ENCODE results near the gene C2CD2. TPM values are rescaled to one million over a fixed set of nuclear protein-coding genes. Genes with fewer than 3 reads are reported as not detected.

The C2CD2 gene
- total and polyA plus RNA-seq, 10 of the 15 experiments (the other 5 are each of a cell fraction or from before 2014, with no cell fraction given): 2.2 to 30.9 (median 9.9) TPM

DNA sequence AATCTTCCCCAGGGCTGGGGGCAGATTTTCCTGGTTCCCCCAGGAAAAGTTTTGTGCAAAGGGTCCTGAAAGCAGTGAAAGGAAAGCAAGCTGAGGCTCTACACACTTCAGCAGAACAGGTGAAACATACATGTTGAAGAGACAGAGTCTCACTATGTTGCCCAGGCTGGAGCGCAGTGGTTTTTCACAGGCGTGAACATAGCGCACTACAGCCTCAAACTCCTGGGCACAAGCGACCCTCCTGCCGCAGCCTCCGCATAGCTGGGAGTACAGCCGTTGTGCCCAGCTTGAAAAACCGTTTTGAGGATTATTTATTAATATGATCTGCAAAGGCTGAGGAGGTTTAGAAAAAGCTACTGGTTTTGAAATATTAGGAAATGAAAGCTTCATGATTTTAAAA is 86.5 kb downstream of the C2CD2 start:
- Histone ChIP-seq H3K79me2 (ENCODE audit: control insufficient read depth, insufficient read depth, low read length) (peaks cover 35% of the 10 kb centered on the region), H3K27ac (ENCODE audit: control insufficient read depth, insufficient read depth) (peak overlapping the region; percentile 64), H3K4me2 (ENCODE audit: control insufficient read depth, insufficient read depth) (no peak overlapping the region; the same call in 1 of the 2 replicates), H4K20me1 (ENCODE audit: control insufficient read depth, insufficient read depth) (no peaks in the 10 kb centered on the region), H3K9me3 (replicated peaks; ENCODE audit: control insufficient read depth, insufficient read depth, low read length) (no peaks in the 10 kb centered on the region), H2AFZ (ENCODE audit: control insufficient read depth, low read depth, low read length) (no peak overlapping the region), H3K9ac (ENCODE audit: control insufficient read depth, insufficient read depth, low read length) (peak overlapping the region; percentile 11; the same call in 1 of the 2 replicates), H3K4me1 (ENCODE audit: control insufficient read depth, insufficient read depth, low read length) (peaks cover 57% of the 10 kb centered on the region), H3K4me3 (no peak overlapping the region), H3K36me3 (ENCODE audit: control insufficient read depth in 2 of 2, insufficient read depth in 2 of 2, low read length in 1 of 2) (no peaks in the 10 kb centered on the region; a peak in 1 of 4 replicates), H3K27me3 (replicated peaks in 1 of 2; ENCODE audit: control insufficient read depth in 2 of 2, insufficient read depth in 2 of 2, low read length in 1 of 2) (no peaks in the 10 kb centered on the region)
- intact Hi-C loops (cut with micrococcal nuclease; ENCODE audit: unreplicated experiment): loop anchor here (10.0 kb wide), 1 partner anchor 503 kb away; the partner anchor contains the start of gene MX2
- WGBS (ENCODE audit: insufficient coverage, insufficient replicate concordance, low lambda C conversion rate, missing lambda C conversion rate): 87% methylated on average over 8 of the region's 8 CpGs
- CTCF ChIA-PET: interaction anchor here (0.7 to 3.2 kb wide), 4 partner anchors 10 to 255 kb away, joined by 3 to 15 read pairs (median 4); no protein-coding TSS in a partner anchor
- RAD21 ChIA-PET (ENCODE audit: unreplicated experiment): interaction anchor here (0.7 to 4.5 kb wide), 4 partner anchors 12 to 250 kb away, joined by 3 to 28 read pairs (median 6); partner anchors contain the start of gene PRDM15
- POLR2A ChIA-PET: interaction anchor here (3.2 kb wide), 1 partner anchor 11 kb away, joined by 14 read pairs; no protein-coding TSS in a partner anchor
- in situ Hi-C loops (cut with MboI): no loop called here
- DNase-seq (ENCODE audit: low read depth, low spot score): no peak
- BruUV-seq (replicated peaks): no TSS peak
- FAIRE-seq: no peak
- no peak for ATAC-seq
- no peak for TF ChIP-seq ATF7 (IDR thresholded peaks at IDR 0.05; ENCODE audit: low read depth)
- no peak for TF ChIP-seq RCOR1 (conservative IDR thresholded peaks at IDR 0.05; ENCODE audit: low read depth, low read length)
- no peak for TF ChIP-seq KLF5 (IDR thresholded peaks at IDR 0.05; ENCODE audit: partially characterized antibody)
- TF ChIP-seq POLR2AphosphoS5 (IDR thresholded peaks at IDR 0.05; ENCODE audit: low read length): no peak
- TF ChIP-seq TBL1XR1 (IDR thresholded peaks at IDR 0.05; ENCODE audit: low read depth, low read length): no peak
- SMC1A ChIA-PET (ENCODE audit: uncharacterized antibody, unreplicated experiment): interaction anchor here (0.6 to 3.3 kb wide), 8 partner anchors 11 to 241 kb away, joined by 3 to 14 read pairs (median 3); no protein-coding TSS in a partner anchor

DNA sequence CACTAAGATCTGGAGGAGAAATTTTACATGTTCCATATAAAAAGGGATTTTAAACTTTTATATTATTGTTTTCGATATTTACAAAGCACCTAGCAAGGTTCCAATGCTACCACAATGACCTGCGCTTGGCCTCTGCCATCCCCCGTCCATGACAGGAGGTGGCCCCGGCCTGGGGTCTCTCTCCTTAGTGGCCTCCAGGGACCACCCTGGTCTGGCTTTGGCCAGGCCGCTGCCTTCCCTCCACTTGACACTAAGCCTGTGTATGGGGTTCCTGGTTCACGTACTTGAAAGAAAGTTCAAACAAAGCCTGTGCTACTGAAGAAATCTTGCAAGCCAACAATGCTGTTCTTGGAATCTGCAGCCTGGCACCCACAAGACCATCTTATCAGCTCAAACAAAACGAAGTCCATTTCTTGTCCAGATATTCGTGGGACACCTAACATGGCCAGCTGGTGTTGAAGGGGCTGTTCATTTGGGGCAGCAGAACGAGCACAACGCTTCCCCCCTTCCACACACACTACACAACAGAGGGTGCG is 87.5 kb downstream of the C2CD2 start:
- H3K4me3 ChIP-seq: 0 out of 2 replicates have a peak overlapping the region, but pooled peaks have one; percentile 3
- no peaks in the 10 kb centered on the region for H3K27me3 ChIP-seq (replicated peaks in 1 of 2; ENCODE audit: control insufficient read depth in 2 of 2, insufficient read depth in 2 of 2, low read length in 1 of 2)
- no peaks in the 10 kb centered on the region for H4K20me1 ChIP-seq (ENCODE audit: control insufficient read depth, insufficient read depth)
- ChIA-PET RAD21 (ENCODE audit: unreplicated experiment) (interaction anchor here (0.9 to 4.5 kb wide), 3 partner anchors 13 to 251 kb away, joined by 4 to 28 read pairs (median 8); partner anchors contain the start of gene PRDM15), POLR2A (interaction anchor here (3.2 kb wide), 1 partner anchor 11 kb away, joined by 14 read pairs; no protein-coding TSS in a partner anchor), SMC1A (ENCODE audit: uncharacterized antibody, unreplicated experiment) (interaction anchor here (1.4 to 1.9 kb wide), 4 partner anchors 11 to 63 kb away, joined by 7 to 13 read pairs (median 8); no protein-coding TSS in a partner anchor), CTCF (interaction anchor here (1.3 to 3.2 kb wide), 2 partner anchors 11 to 251 kb away, joined by 9 to 15 read pairs; no protein-coding TSS in a partner anchor)
- H3K9me3 ChIP-seq (replicated peaks; ENCODE audit: control insufficient read depth, insufficient read depth, low read length): no peaks in the 10 kb centered on the region
- no peak overlapping the region for H2AFZ ChIP-seq (ENCODE audit: control insufficient read depth, low read depth, low read length)
- no peak overlapping the region for H3K4me2 ChIP-seq (ENCODE audit: control insufficient read depth, insufficient read depth)
- no TSS peak for BruUV-seq (replicated peaks)
- peak overlapping the region; percentile 91 for H3K27ac ChIP-seq (ENCODE audit: control insufficient read depth, insufficient read depth)
- H3K79me2 ChIP-seq (ENCODE audit: control insufficient read depth, insufficient read depth, low read length): peaks cover 45% of the 10 kb centered on the region
- DNase-seq (ENCODE audit: low read depth, low spot score): no peak
- TF ChIP-seq CHD1 (IDR thresholded peaks at IDR 0.05; ENCODE audit: low read depth, low read length): 0 out of 2 replicates have a peak, but pooled peaks have one; percentile 2
- TF ChIP-seq STAT3 (IDR thresholded peaks at IDR 0.05; ENCODE audit: low read depth, low read length): no peak
- ATAC-seq: no peak
- H3K36me3 ChIP-seq (ENCODE audit: control insufficient read depth in 2 of 2, insufficient read depth in 2 of 2, low read length in 1 of 2): no peaks in the 10 kb centered on the region; a peak in 1 of 4 replicates
- intact Hi-C loops (cut with micrococcal nuclease; ENCODE audit: unreplicated experiment): loop anchor here (10.0 kb wide), 1 partner anchor 502 kb away; the partner anchor contains the start of gene MX2
- H3K4me1 ChIP-seq (ENCODE audit: control insufficient read depth, insufficient read depth, low read length): peaks cover 67% of the 10 kb centered on the region
- 79% methylated on average over 11 of the region's 11 CpGs for WGBS (ENCODE audit: insufficient coverage, insufficient replicate concordance, low lambda C conversion rate, missing lambda C conversion rate)
- no peak overlapping the region for H3K9ac ChIP-seq (ENCODE audit: control insufficient read depth, insufficient read depth, low read length)
- FAIRE-seq: no peak
- in situ Hi-C loops (cut with MboI): no loop called here

All from GM12878 (cell line).